Thyroid gland (tissue), 4 donors: Measurements from ENCODE around the gene MAGEA6. TPM values are rescaled to one million over a fixed set of nuclear protein-coding genes. Genes with fewer than 3 reads are reported as not detected.
"Not testable (repeated sequence)": the region's sequence is repeated elsewhere in the genome, so short reads cannot be mapped to it uniquely, and the experiment has no call there.

Experiments used
- DNase-seq, 2 donors: peaks; one replicate each; pipeline ENCODE4 v3.0.0-alpha.2; 2019
- H3K27ac ChIP-seq, 3 donors: fragments of 200-600 bp; sonication (generic); 1 replicate in 2 of 3; 2 replicates in 1 of 3; pipeline ENCODE4 v1.5.1; 2016 to 2019; ENCODE audit warnings: mild to moderate bottlenecking in 1 of 3, moderate library complexity in 1 of 3
- H3K27me3 ChIP-seq: fragments of 200-600 bp; sonication (generic); one replicate; pipeline ENCODE4 v1.5.1; 2019
- H3K36me3 ChIP-seq, 2 donors: fragments of 200-600 bp; sonication (generic); one replicate each; pipeline ENCODE4 v1.5.1; 2016 to 2019
- H3K4me1 ChIP-seq, 2 donors: fragments of 200-600 bp; sonication (generic); one replicate each; pipeline ENCODE4 v1.5.1; 2017 to 2019
- H3K4me3 ChIP-seq, 3 donors: fragments of 200-600 bp; sonication (generic); replicated peaks in 1 of 3; 1 replicate in 2 of 3; 2 replicates in 1 of 3; pipeline ENCODE4 v1.5.1; 2016; ENCODE audit warnings: mild to moderate bottlenecking in 1 of 3
- H3K9me3 ChIP-seq: fragments of 200-600 bp; sonication (generic); one replicate; pipeline ENCODE4 v1.5.1; 2017
- CTCF ChIP-seq, 6 experiments: fragments of 200-600 bp in 3 of 6; fragments of 450-650 bp in 3 of 6; sonication (generic) in 3 of 6; IDR thresholded peaks; one replicate each; pipeline ENCODE4 v1.5.1; 2016 to 2019; ENCODE audit warnings: antibody characterized with exemption in 6 of 6, mild to moderate bottlenecking in 2 of 6, inconsistent platforms in 1 of 6, moderate library complexity in 1 of 6
- POLR2A ChIP-seq, 2 donors: fragments of 450-650 bp; IDR thresholded peaks; one replicate each; pipeline ENCODE4 v1.6.1; 2017; ENCODE audit warnings: antibody characterized with exemption in 2 of 2, mild to moderate bottlenecking in 2 of 2, moderate library complexity in 1 of 2
- WGBS, 2 donors: methylation state at CpG; one replicate each; pipeline ENCODE4 v1.1.5; 2017; 5-methylcytosine and 5-hydroxymethylcytosine counted together
- intact Hi-C: fragments of 100-400 bp; cut with DNase I; formaldehyde crosslinking; loops from one replicate; pipeline ENCODE4 v1.15.1; 2023
- total RNA-seq, 4 donors: library from RNA; depleted of rRNA; stranded (reverse); fragments of >200 nt; gene quantifications; one replicate each; pipeline ENCODE4 v1.2.3, GENCODE V29; 2016

The MAGEA6 gene
- not detected for total RNA-seq

GRCh38 chrX:152769549-152770289 is at the start of gene MAGEA6:
Gene MAGEA6, minus strand, starts transcription at chrX:152769689. Its CDS starts 2,039 bp downstream, at chrX:152767650.
- H3K9me3 ChIP-seq, DNase-seq, H3K4me3 ChIP-seq, H3K4me1 ChIP-seq, H3K27me3 ChIP-seq, H3K27ac ChIP-seq, H3K36me3 ChIP-seq, intact Hi-C loops: not testable (repeated sequence)
- WGBS, 2 donors, result no CpG with 5 or more reads among the region's 29 CpGs

GRCh38 chrX:152819266-152819665 is 49.8 kb upstream of the MAGEA6 start:
- no peak for TF ChIP-seq CTCF (IDR thresholded peaks at IDR 0.05)
- no peak for TF ChIP-seq POLR2A (IDR thresholded peaks at IDR 0.05)
- Histone ChIP-seq H3K27ac (no peak overlapping the region), H3K9me3 (no peaks in the 10 kb centered on the region), H3K4me3 (no peak overlapping the region), H3K36me3 (no peaks in the 10 kb centered on the region), H3K4me1 (no peaks in the 10 kb centered on the region), H3K27me3 (no peaks in the 10 kb centered on the region)
- 67 to 97% methylated on average over 2 of the region's 2 CpGs for WGBS, 2 donors
- intact Hi-C loops, result no loop called here
- no peak for DNase-seq

GRCh38 chrX:152818356-152818755 is 48.9 kb upstream of the MAGEA6 start:
- 75 to 83% methylated on average over 5 of the region's 5 CpGs for WGBS, 2 donors
- TF ChIP-seq CTCF (IDR thresholded peaks at IDR 0.05) (no peak), POLR2A (IDR thresholded peaks at IDR 0.05) (no peak)
- Histone ChIP-seq H3K27ac (no peak overlapping the region), H3K9me3 (no peaks in the 10 kb centered on the region), H3K4me3 (no peak overlapping the region), H3K27me3 (no peaks in the 10 kb centered on the region), H3K36me3 (no peaks in the 10 kb centered on the region), H3K4me1 (no peaks in the 10 kb centered on the region)
- no peak for DNase-seq
- intact Hi-C loops, result no loop called here

GRCh38 chrX:152817078-152817764 is 47.7 kb upstream of the MAGEA6 start:
- DNase-seq, result peak; percentile 19 to 22
- 29 to 32% methylated on average over 5 to 6 of the region's 6 CpGs for WGBS, 2 donors

GRCh38 chrX:152814048-152814447 is 44.6 kb upstream of the MAGEA6 start:
- no peak overlapping the region for H3K27ac ChIP-seq
- DNase-seq, result no peak
- H3K27me3 ChIP-seq, result no peaks in the 10 kb centered on the region
- H3K4me3 ChIP-seq, result no peak overlapping the region
- H3K9me3 ChIP-seq, result no peaks in the 10 kb centered on the region
- no peak for TF ChIP-seq CTCF (IDR thresholded peaks at IDR 0.05)
- intact Hi-C loops, result no loop called here
- no peaks in the 10 kb centered on the region for H3K36me3 ChIP-seq
- H3K4me1 ChIP-seq, result no peaks in the 10 kb centered on the region
- 77 to 86% methylated on average over 5 of the region's 5 CpGs for WGBS, 2 donors

More at GRCh38 chrX:152817078-152817764, 47.7 kb upstream of the MAGEA6 start:
- no peak overlapping the region for H3K4me3 ChIP-seq
- H3K27ac ChIP-seq, result no peak overlapping the region
- intact Hi-C loops, result no loop called here
- no peak for TF ChIP-seq POLR2A (IDR thresholded peaks at IDR 0.05)
- peak in 2 of 6 experiments; percentile 30 to 34 for TF ChIP-seq CTCF (IDR thresholded peaks at IDR 0.05)
- H3K4me1 ChIP-seq, result no peaks in the 10 kb centered on the region
- no peaks in the 10 kb centered on the region for H3K9me3 ChIP-seq
- H3K36me3 ChIP-seq, result no peaks in the 10 kb centered on the region
- H3K27me3 ChIP-seq, result no peaks in the 10 kb centered on the region
